Upper lobe of right lung (tissue), 1 donor: ENCODE data around the gene KIAA1614. TPM values are rescaled to one million over a fixed set of nuclear protein-coding genes. Genes with fewer than 3 reads are reported as not detected.

Experiments used
- ATAC-seq: fragments of 200-7000 bp; cut with Tn5 transposase; one replicate; pipeline ENCODE4 v1.9.1; 2020; ENCODE audit warnings: mild to moderate bottlenecking, moderate library complexity
- DNase-seq: peaks from one replicate; pipeline ENCODE4 v3.0.0-alpha.2; 2020
- H3K27ac ChIP-seq: fragments of 200-600 bp; one replicate; pipeline ENCODE4 v1.8.0; 2022
- H3K27me3 ChIP-seq: fragments of 200-600 bp; one replicate; pipeline ENCODE4 v1.8.0; 2022; ENCODE audit warnings: mild to moderate bottlenecking
- H3K36me3 ChIP-seq: fragments of 200-600 bp; one replicate; pipeline ENCODE4 v1.8.0; 2022
- H3K4me1 ChIP-seq: fragments of 200-600 bp; one replicate; pipeline ENCODE4 v1.8.0; 2022
- H3K4me3 ChIP-seq: fragments of 200-600 bp; one replicate; pipeline ENCODE4 v1.8.0; 2022; ENCODE audit warnings: mild to moderate bottlenecking
- H3K9me3 ChIP-seq: fragments of 200-600 bp; one replicate; pipeline ENCODE4 v1.8.0; 2022
- intact Hi-C: fragments of 100-400 bp; cut with DNase I; formaldehyde crosslinking; loops from one replicate; pipeline ENCODE4 v1.11.0; 2022
- total RNA-seq: library from RNA; stranded (reverse); fragmentation: NEBNext Ultra II Directional; extraction: Animal tissue kit (Norgen Biotek cat#: 25700); gene quantifications from one replicate; pipeline ENCODE4 v1.2.1, GENCODE V29; 2021
- TF ChIP-seq, protein P1 (sequence below): fragments of 200-600 bp; IDR thresholded peaks from one replicate; pipeline ENCODE4 v1.8.0; 2022; ENCODE audit warnings: antibody characterized with exemption
- donor health status: DM: no; HTN: yes; CAD: no; lungs with severe emphysema.

The KIAA1614 gene
- total RNA-seq, 1 donor from 2014 or later = 5.5 TPM

DNA sequence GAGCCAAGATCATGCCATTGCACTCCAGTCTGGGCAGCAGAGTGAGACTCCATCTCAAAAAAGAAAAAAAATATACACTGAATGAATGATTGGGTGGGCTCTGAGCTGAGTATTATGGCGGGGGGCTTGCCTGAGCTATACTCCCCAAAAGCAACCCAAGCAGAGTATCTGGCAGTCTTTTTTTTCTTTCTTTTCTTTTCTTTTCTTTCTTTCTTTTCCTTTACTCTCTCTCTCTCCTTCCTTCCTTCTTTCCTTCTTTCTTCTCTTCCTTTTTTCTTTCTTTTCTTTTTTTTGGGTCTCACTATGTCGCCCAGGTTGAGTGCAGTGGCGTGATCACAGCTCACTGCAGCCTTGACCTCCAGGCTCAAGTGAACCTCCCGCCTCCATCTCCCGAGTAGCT lies 27.7 kb downstream of the KIAA1614 start:
- H3K9me3 ChIP-seq = no peaks in the 10 kb centered on the region
- intact Hi-C loops = no loop called here
- no peak overlapping the region for H3K4me3 ChIP-seq
- no peak for DNase-seq
- H3K4me1 ChIP-seq = no peaks in the 10 kb centered on the region
- no peaks in the 10 kb centered on the region for H3K27me3 ChIP-seq
- H3K36me3 ChIP-seq = peaks cover 15% of the 10 kb centered on the region
- TF ChIP-seq, protein P1, sequence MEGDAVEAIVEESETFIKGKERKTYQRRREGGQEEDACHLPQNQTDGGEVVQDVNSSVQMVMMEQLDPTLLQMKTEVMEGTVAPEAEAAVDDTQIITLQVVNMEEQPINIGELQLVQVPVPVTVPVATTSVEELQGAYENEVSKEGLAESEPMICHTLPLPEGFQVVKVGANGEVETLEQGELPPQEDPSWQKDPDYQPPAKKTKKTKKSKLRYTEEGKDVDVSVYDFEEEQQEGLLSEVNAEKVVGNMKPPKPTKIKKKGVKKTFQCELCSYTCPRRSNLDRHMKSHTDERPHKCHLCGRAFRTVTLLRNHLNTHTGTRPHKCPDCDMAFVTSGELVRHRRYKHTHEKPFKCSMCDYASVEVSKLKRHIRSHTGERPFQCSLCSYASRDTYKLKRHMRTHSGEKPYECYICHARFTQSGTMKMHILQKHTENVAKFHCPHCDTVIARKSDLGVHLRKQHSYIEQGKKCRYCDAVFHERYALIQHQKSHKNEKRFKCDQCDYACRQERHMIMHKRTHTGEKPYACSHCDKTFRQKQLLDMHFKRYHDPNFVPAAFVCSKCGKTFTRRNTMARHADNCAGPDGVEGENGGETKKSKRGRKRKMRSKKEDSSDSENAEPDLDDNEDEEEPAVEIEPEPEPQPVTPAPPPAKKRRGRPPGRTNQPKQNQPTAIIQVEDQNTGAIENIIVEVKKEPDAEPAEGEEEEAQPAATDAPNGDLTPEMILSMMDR = no peak
- no peak for ATAC-seq
- H3K27ac ChIP-seq = no peak overlapping the region

DNA sequence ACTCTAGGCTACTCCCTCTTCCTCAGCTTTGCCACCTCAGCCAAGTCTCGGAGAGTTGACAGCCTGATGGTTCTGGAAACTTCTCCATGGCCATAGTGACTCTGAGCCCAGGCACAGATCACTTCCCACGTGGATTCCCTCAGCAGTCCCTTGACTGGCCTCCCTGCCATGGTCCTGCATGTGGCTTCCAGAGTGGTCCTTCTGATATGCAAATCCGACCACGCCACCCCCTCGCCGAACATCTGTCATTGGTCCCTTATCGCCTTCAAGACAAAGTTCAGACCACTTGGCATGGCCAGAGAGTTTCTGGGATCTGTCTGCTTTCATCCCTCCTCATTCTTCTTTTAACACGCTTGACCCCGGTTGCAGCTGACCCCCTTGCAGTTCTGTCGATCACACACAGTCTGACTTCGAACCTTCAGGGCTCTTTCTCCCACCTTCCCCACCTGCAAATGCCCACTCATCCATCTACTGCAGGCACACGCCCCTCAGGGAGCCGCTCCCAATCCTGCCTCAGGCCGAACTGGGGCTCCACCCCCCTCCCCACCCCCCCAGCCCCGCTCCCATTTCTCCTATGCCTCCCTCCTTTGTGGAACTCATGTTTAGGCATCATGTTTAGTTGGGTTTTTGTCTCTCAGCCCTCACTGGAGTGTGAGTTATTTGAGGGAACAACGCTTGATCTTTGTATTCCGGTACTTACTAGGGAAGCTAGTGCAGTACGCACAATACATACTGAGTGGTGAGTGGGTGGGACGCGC lies 29.0 kb downstream of the KIAA1614 start:
- intact Hi-C loops = no loop called here
- ATAC-seq (no peak), DNase-seq (no peak)
- no peak overlapping the region for H3K27ac ChIP-seq
- TF ChIP-seq, protein P1 = no peak
- no peaks in the 10 kb centered on the region for H3K4me1 ChIP-seq
- H3K4me3 ChIP-seq = no peak overlapping the region
- peaks cover 9% of the 10 kb centered on the region for H3K36me3 ChIP-seq
- no peaks in the 10 kb centered on the region for H3K9me3 ChIP-seq
- H3K27me3 ChIP-seq = no peaks in the 10 kb centered on the region

DNA sequence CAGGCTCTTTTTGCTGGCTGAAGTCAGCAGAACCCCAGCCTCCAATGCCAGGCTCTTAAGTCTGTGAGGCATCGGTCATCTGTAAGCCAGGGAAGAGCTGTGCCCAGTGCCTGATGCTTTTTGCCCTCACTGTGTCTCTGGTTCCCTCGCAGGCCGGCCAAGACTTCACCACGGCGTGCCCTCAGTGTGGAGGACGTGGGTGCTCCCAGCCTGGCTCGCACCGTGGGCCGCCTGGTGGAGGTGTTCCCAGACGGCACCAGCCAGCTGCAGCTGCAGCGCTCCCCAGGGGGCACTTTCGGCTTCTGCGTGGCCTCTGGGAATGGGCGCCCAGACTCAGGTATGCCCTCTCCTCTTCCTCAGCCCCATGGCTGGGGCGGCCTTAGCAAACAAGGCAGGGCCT lies 32.5 kb downstream of the KIAA1614 start:
- intact Hi-C loops = no loop called here
- peaks cover 9% of the 10 kb centered on the region for H3K36me3 ChIP-seq
- H3K27me3 ChIP-seq = no peaks in the 10 kb centered on the region
- DNase-seq (no peak), ATAC-seq (no peak)
- TF ChIP-seq, protein P1 = no peak
- no peak overlapping the region for H3K4me3 ChIP-seq
- no peaks in the 10 kb centered on the region for H3K9me3 ChIP-seq
- no peaks in the 10 kb centered on the region for H3K4me1 ChIP-seq
- no peak overlapping the region for H3K27ac ChIP-seq

DNA sequence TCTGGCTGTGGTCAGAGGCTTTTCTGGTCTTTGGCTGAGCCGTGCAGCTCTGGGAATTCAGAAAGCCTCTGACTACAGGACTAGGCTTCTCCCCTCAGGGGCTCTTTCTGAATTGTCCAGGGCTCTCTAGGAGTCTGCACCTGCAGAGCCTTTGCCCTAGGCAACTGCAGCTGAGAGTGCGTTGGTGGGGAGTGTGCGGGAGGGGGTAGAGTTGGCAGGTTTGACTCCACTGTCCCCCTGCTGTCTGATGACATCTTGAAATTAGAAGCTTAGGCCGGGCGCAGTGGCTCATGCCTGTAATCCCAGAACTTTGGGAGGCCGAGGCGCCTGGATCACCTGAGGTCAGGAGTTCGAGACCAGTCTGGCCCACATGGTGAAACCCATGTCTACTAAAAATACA lies 32.9 kb downstream of the KIAA1614 start:
- TF ChIP-seq, protein P1 = no peak
- Histone ChIP-seq H3K27ac (no peak overlapping the region), H3K9me3 (no peaks in the 10 kb centered on the region), H3K4me3 (no peak overlapping the region), H3K36me3 (peaks cover 9% of the 10 kb centered on the region), H3K4me1 (no peaks in the 10 kb centered on the region), H3K27me3 (no peaks in the 10 kb centered on the region)
- intact Hi-C loops = no loop called here
- ATAC-seq = no peak
- no peak for DNase-seq

DNA sequence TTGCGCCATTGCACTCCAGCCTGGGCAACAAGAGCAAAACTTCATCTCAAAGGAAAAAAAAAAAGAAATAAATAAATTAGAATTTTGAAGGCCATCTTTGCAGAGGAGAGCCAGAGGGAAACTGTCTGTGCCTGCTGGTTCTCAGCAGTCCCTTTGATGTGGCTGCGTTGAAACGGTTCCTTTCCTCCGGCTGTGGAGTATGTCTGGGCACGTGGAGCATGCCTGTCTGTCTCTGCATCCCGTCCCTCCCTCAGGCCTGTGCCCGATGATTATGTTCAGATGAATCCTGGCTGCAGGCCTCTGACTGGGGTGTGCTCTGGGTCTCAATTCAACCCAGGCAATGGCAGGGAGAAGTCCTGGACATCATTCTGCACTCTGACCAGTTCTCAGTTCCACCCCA lies 33.4 kb downstream of the KIAA1614 start:
- no peak for ATAC-seq
- TF ChIP-seq, protein P1 = no peak
- intact Hi-C loops = no loop called here
- Histone ChIP-seq H3K9me3 (no peaks in the 10 kb centered on the region), H3K4me1 (no peaks in the 10 kb centered on the region), H3K36me3 (peaks cover 9% of the 10 kb centered on the region), H3K27me3 (no peaks in the 10 kb centered on the region), H3K4me3 (no peak overlapping the region), H3K27ac (no peak overlapping the region)
- no peak for DNase-seq
